Keratinocyte (primary cell): ENCODE measurements around the gene NTN3. TPM values are rescaled to one million over a fixed set of nuclear protein-coding genes. Genes with fewer than 3 reads are reported as not detected.
A peak's percentile ranks its signal among the peaks of the same experiment; 100 is the strongest.

Source experiments
- DNase-seq: peaks from one replicate; pipeline ENCODE4 v3.0.0-alpha.2; 2011; ENCODE audit warnings: low read depth, missing footprints, low spot score
- FAIRE-seq: peaks from 2 replicates; lab custom pipeline; 2011; peaks lifted over from hg19 to GRCh38; lab: Jason Lieb, UNC
- H2AFZ ChIP-seq: 2 replicates; pipeline ENCODE4 v1.6.0; 2012; ENCODE audit warnings: low read length, control low read depth, inconsistent platforms; ENCODE audit not compliant: control insufficient read depth
- H3K27ac ChIP-seq: 2 replicates; pipeline ENCODE4 v1.5.1; 2011; ENCODE audit warnings: low read length; ENCODE audit not compliant: control insufficient read depth, insufficient read depth
- H3K27me3 ChIP-seq: 3 replicates; pipeline ENCODE4 v1.6.0; 2011; ENCODE audit warnings: low read length; ENCODE audit not compliant: control insufficient read depth, insufficient read depth; ENCODE audit errors: extremely low read depth
- H3K36me3 ChIP-seq, 2 experiments: 2 replicates in 1 of 2; 3 replicates in 1 of 2; pipeline ENCODE4 v1.5.1; 2011; ENCODE audit warnings: low read length in 2 of 2, mild to moderate bottlenecking in 1 of 2; ENCODE audit not compliant: control insufficient read depth in 2 of 2, insufficient read depth in 2 of 2; ENCODE audit errors: extremely low read depth in 1 of 2
- H3K4me1 ChIP-seq: 3 replicates; pipeline ENCODE4 v1.5.1; 2011; ENCODE audit warnings: low read length; ENCODE audit not compliant: control insufficient read depth, insufficient read depth; ENCODE audit errors: extremely low read depth
- H3K4me2 ChIP-seq: 3 replicates; pipeline ENCODE4 v1.6.0; 2011; ENCODE audit warnings: low read depth, low read length; ENCODE audit not compliant: control insufficient read depth, insufficient read depth; ENCODE audit errors: extremely low read depth
- H3K4me3 ChIP-seq, 3 experiments: fragments of 200-600 bp in 1 of 3; sonication (generic) in 1 of 3; 2 replicates in 2 of 3; 3 replicates in 1 of 3; pipeline ENCODE4 v1.5.1; 2011 to 2016; ENCODE audit warnings: low read length in 3 of 3, mild to moderate bottlenecking in 3 of 3, control low read depth in 2 of 3, inconsistent platforms in 1 of 3, low read depth in 1 of 3, mixed read lengths in 1 of 3, mixed run types in 1 of 3, moderate library complexity in 1 of 3; ENCODE audit not compliant: control insufficient read depth in 2 of 3, insufficient read depth in 2 of 3; ENCODE audit errors: extremely low read depth in 1 of 3
- H3K79me2 ChIP-seq: 2 replicates; pipeline ENCODE4 v1.6.0; 2012; ENCODE audit warnings: low read length; ENCODE audit not compliant: control insufficient read depth, insufficient read depth
- H3K9ac ChIP-seq: 3 replicates; pipeline ENCODE4 v1.6.0; 2011; ENCODE audit warnings: low read length; ENCODE audit not compliant: control insufficient read depth, insufficient read depth; ENCODE audit errors: extremely low read depth
- H3K9me1 ChIP-seq: 3 replicates; pipeline ENCODE4 v1.6.0; 2011; ENCODE audit warnings: low read length; ENCODE audit not compliant: control insufficient read depth, insufficient read depth; ENCODE audit errors: extremely low read depth
- H3K9me3 ChIP-seq: 2 replicates; pipeline ENCODE4 v1.5.1; 2012; ENCODE audit warnings: low read depth, low read length; ENCODE audit not compliant: control insufficient read depth
- H4K20me1 ChIP-seq: 3 replicates; pipeline ENCODE4 v1.6.0; 2011; ENCODE audit warnings: low read length; ENCODE audit not compliant: control insufficient read depth, insufficient read depth; ENCODE audit errors: extremely low read depth
- CTCF ChIP-seq, 3 experiments: IDR thresholded peaks in 1 of 3; conservative IDR thresholded peaks in 1 of 3; optimal IDR thresholded peaks in 1 of 3; 2 replicates in 2 of 3; 3 replicates in 1 of 3; pipeline versions ENCODE3 to v1.5.1; 2011; ENCODE audit warnings: low read length in 3 of 3, mild to moderate bottlenecking in 3 of 3, moderate library complexity in 2 of 3, control low read depth in 1 of 3, inconsistent platforms in 1 of 3; ENCODE audit not compliant: insufficient read depth in 2 of 3; ENCODE audit errors: extremely low read depth in 1 of 3
- EZH2 ChIP-seq: IDR thresholded peaks from one replicate; pipeline ENCODE4 v1.6.1; 2012; ENCODE audit warnings: inconsistent platforms, mild to moderate bottlenecking, low read length, moderate library complexity
- dilution Hi-C: fragments of 300-500 bp; cut with MboI; formaldehyde crosslinking; loops from one replicate; pipeline ENCODE4 v1.7.0; 2020; ENCODE audit warnings: low sequenced_read_pairs; ENCODE audit not compliant: extremely low pct_ligation_motif_present
- polyA plus RNA-seq, 5 experiments: library from polyadenylated mRNA; depleted of rRNA in 3 of 5; stranded (reverse) in 3 of 5; stranded (forward) in 1 of 5; unstranded in 1 of 5; fragments of >200 nt; gene quantifications; 1 replicate in 1 of 5; 2 replicates in 3 of 5; 3 replicates in 1 of 5; pipeline versions ENCODE4 v1.2.1 to v1.2.3, GENCODE V29; 2011 to 2012; ENCODE audit warnings: missing spikeins in 2 of 5, low read depth in 1 of 5, low replicate concordance in 1 of 5

NTN3 gene
- polyA plus RNA-seq, 1 donor (not counting 4 experiments of a cell fraction or from before 2014, with no cell fraction given), result not detected

GRCh38 chr16:2468233-2468724 is 2.8 kb upstream of the NTN3 start:
- dilution Hi-C loops, result no loop called here

GRCh38 chr16:2468725-2469398 is 2.2 kb upstream of the NTN3 start:
- H4K20me1 ChIP-seq, result peaks cover 3% of the 10 kb centered on the region
- H3K4me1 ChIP-seq, result peaks cover 11% of the 10 kb centered on the region
- peaks cover 28% of the 10 kb centered on the region for H3K27me3 ChIP-seq
- no peak for DNase-seq
- no peak for FAIRE-seq
- dilution Hi-C loops, result no loop called here
- no peaks in the 10 kb centered on the region for H3K9me1 ChIP-seq
- no peaks in the 10 kb centered on the region for H3K36me3 ChIP-seq
- H3K9me3 ChIP-seq, result no peaks in the 10 kb centered on the region
- H3K79me2 ChIP-seq, result no peaks in the 10 kb centered on the region
- peak overlapping the region in 1 of 3 experiments; percentile 59 for H3K4me3 ChIP-seq
- H3K4me2 ChIP-seq, result peak overlapping the region; percentile 90
- TF ChIP-seq EZH2 (no peak), CTCF (optimal IDR thresholded peaks at IDR 0.05 in 1 of 3, IDR thresholded peaks at IDR 0.05 in 1 of 3, conservative IDR thresholded peaks at IDR 0.05 in 1 of 3; ENCODE audit: extremely low read depth in 1 of 3, insufficient read depth in 2 of 3, low read length in 3 of 3) (no peak)
- no peak overlapping the region for H3K27ac ChIP-seq
- H3K9ac ChIP-seq, result no peak overlapping the region
- no peak overlapping the region for H2AFZ ChIP-seq

More at GRCh38 chr16:2468233-2468724, 2.8 kb upstream of the NTN3 start:
- H3K4me2 ChIP-seq, result peak overlapping the region; percentile 90
- H2AFZ ChIP-seq, result peak overlapping the region; percentile 77
- H3K27ac ChIP-seq, result no peak overlapping the region
- H3K9me3 ChIP-seq, result no peaks in the 10 kb centered on the region
- peak overlapping the region; percentile 37 to 64 (median 59) for H3K4me3 ChIP-seq
- H3K9me1 ChIP-seq, result no peaks in the 10 kb centered on the region
- H3K79me2 ChIP-seq, result no peaks in the 10 kb centered on the region
- no peak for DNase-seq
- FAIRE-seq, result no peak
- peaks cover 28% of the 10 kb centered on the region for H3K27me3 ChIP-seq
- TF ChIP-seq CTCF (optimal IDR thresholded peaks at IDR 0.05 in 1 of 3, IDR thresholded peaks at IDR 0.05 in 1 of 3, conservative IDR thresholded peaks at IDR 0.05 in 1 of 3; ENCODE audit: extremely low read depth in 1 of 3, insufficient read depth in 2 of 3, low read length in 3 of 3), result no peak
- no peak for TF ChIP-seq EZH2
- H3K9ac ChIP-seq, result peak overlapping the region; percentile 71
- H3K4me1 ChIP-seq, result peaks cover 11% of the 10 kb centered on the region
- H3K36me3 ChIP-seq, result no peaks in the 10 kb centered on the region
- peaks cover 3% of the 10 kb centered on the region for H4K20me1 ChIP-seq
